HL-60 (cell line): Measurements from ENCODE around the gene WASHC4.

Experiments used
- DNase-seq, 2 experiments: peaks; one replicate each; pipeline ENCODE4 v3.0.0-alpha.2; 2010 to 2020; ENCODE audit warnings: low read depth in 1 of 2, low spot score in 1 of 2
- H3K27ac ChIP-seq: fragments of 250-450 bp; sonication (Bioruptor Pico); replicated peaks from 2 replicates; pipeline ENCODE4 v1.5.1; 2020; ENCODE audit warnings: mild to moderate bottlenecking, moderate library complexity
- H3K27me3 ChIP-seq: fragments of 250-450 bp; sonication (Bioruptor Pico); 2 replicates; pipeline ENCODE4 v1.5.1; 2021; ENCODE audit warnings: mild to moderate bottlenecking, moderate library complexity; ENCODE audit not compliant: insufficient read depth, poor library complexity, severe bottlenecking
- H3K4me3 ChIP-seq: replicated peaks from 2 replicates; pipeline ENCODE4 v1.5.1; 2011; ENCODE audit warnings: mild to moderate bottlenecking, control low read depth, low read length; ENCODE audit not compliant: insufficient read depth
- CTCF ChIP-seq: IDR thresholded peaks from one replicate; pipeline ENCODE4 v1.5.1; 2011; ENCODE audit warnings: low read length, control low read depth, inconsistent platforms; ENCODE audit not compliant: insufficient read depth
- GABPA ChIP-seq: IDR thresholded peaks from 2 replicates; pipeline ENCODE4 v1.6.1; 2012; ENCODE audit warnings: low read depth
- POLR2AphosphoS5 ChIP-seq: IDR thresholded peaks from 2 replicates; pipeline ENCODE4 v1.6.1; 2012; ENCODE audit warnings: low read depth
- REST ChIP-seq: IDR thresholded peaks from 2 replicates; pipeline ENCODE4 v1.6.1; 2012; ENCODE audit warnings: low read depth; ENCODE audit not compliant: insufficient replicate concordance
- SPI1 ChIP-seq: IDR thresholded peaks from 2 replicates; pipeline ENCODE4 v1.6.1; 2012; ENCODE audit warnings: low read depth, mild to moderate bottlenecking, borderline replicate concordance

Gene WASHC4

GRCh38 chr12:105167346-105167745 lies 59.8 kb downstream of the WASHC4 start:
- Histone ChIP-seq H3K27ac (no peak overlapping the region), H3K4me3 (no peak overlapping the region), H3K27me3 (no peaks in the 10 kb centered on the region)
- TF ChIP-seq SPI1, result no peak
- no peak for TF ChIP-seq POLR2AphosphoS5
- TF ChIP-seq GABPA, result no peak
- no peak for TF ChIP-seq REST
- TF ChIP-seq CTCF, result no peak
- no peak for DNase-seq

- H3K27ac ChIP-seq, result no peak overlapping the region
- H3K27me3 ChIP-seq, result no peaks in the 10 kb centered on the region
- no peak for TF ChIP-seq SPI1
- no peak for TF ChIP-seq REST
- TF ChIP-seq GABPA, result no peak
- no peak for TF ChIP-seq POLR2AphosphoS5
- no peak for TF ChIP-seq CTCF
- DNase-seq, result no peak
- H3K4me3 ChIP-seq, result no peak overlapping the region
Measured at GRCh38 chr12:105168006-105168405, 60.5 kb downstream of the WASHC4 start.

GRCh38 chr12:105170139-105170538 lies 62.6 kb downstream of the WASHC4 start:
- no peak overlapping the region for H3K4me3 ChIP-seq

More at GRCh38 chr12:105170139-105170538, 62.6 kb downstream of the WASHC4 start:
- DNase-seq, result no peak
- TF ChIP-seq POLR2AphosphoS5, result no peak
- no peak for TF ChIP-seq REST
- TF ChIP-seq GABPA, result no peak
- TF ChIP-seq SPI1, result no peak
- no peak for TF ChIP-seq CTCF
- H3K27me3 ChIP-seq, result no peaks in the 10 kb centered on the region
- H3K27ac ChIP-seq, result no peak overlapping the region
